ENCODE measurements around the gene CYSTM1.

Gene CYSTM1

GRCh38 chr5:140126315-140127012 lies 48.5 kb upstream of the CYSTM1 start:
- ChIA-PET CTCF (interaction anchor here (0.8 to 1.4 kb wide), 4 partner anchors 9 to 52 kb away, joined by 3 to 9 read pairs (median 6); no protein-coding TSS in a partner anchor), POLR2A (no interaction called here)
- H3K27ac ChIP-seq (ENCODE audit: extremely low read depth, low read depth, low read length) = no peak overlapping the region
- no peak overlapping the region for H3K4me3 ChIP-seq (ENCODE audit: low read depth, low read length)
- H3K9me3 ChIP-seq (ENCODE audit: control insufficient read depth, insufficient read depth, low read depth, low read length) = no peaks in the 10 kb centered on the region
- no peak for TF ChIP-seq ZNF335 (tag by site-specific recombination; conservative IDR thresholded peaks at IDR 0.05)
- TF ChIP-seq ZNF292 (tag by site-specific recombination; IDR thresholded peaks at IDR 0.05; ENCODE audit: borderline replicate concordance, low read depth) = no peak
- peak; percentile 91 for TF ChIP-seq SCRT1 (tag by site-specific recombination; IDR thresholded peaks at IDR 0.05; ENCODE audit: borderline replicate concordance)
- TF ChIP-seq SCRT2 (tag by site-specific recombination; IDR thresholded peaks at IDR 0.05) = peak; percentile 95
- H3K4me1 ChIP-seq (ENCODE audit: control insufficient read depth, insufficient read depth, low read length) = peaks cover 16% of the 10 kb centered on the region
- no peaks in the 10 kb centered on the region for H3K36me3 ChIP-seq (ENCODE audit: control insufficient read depth in 2 of 2, insufficient read depth in 1 of 2, low read length in 2 of 2)

DNA sequence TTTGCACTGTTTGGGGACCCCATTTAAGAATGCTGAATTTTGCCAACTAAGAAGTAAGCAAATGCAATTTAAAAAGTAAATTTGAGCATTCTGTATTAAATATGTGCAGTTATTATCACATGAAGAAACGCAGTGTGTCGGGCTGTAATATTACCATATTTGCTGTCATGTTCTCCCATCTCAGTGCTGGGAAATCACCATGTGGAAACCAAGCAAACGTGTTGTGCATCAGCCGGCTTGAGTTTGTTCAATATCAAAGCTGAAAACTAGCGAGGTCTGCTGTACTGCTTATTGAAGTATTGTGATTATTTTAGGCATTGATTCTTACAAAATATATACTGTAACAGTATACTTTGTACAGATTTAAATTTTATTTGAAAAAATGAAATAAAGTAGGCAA lies 46.6 kb upstream of the CYSTM1 start:
- POLR2A ChIA-PET = no interaction called here
- Histone ChIP-seq H3K9me3 (ENCODE audit: control insufficient read depth, insufficient read depth, low read depth, low read length) (no peaks in the 10 kb centered on the region), H3K4me1 (ENCODE audit: control insufficient read depth, insufficient read depth, low read length) (peaks cover 7% of the 10 kb centered on the region), H3K36me3 (ENCODE audit: control insufficient read depth in 2 of 2, insufficient read depth in 1 of 2, low read length in 2 of 2) (no peaks in the 10 kb centered on the region), H3K27ac (ENCODE audit: extremely low read depth, low read depth, low read length) (no peak overlapping the region), H3K4me3 (ENCODE audit: low read depth, low read length) (no peak overlapping the region)
- TF ChIP-seq ZNF174 (tag by site-specific recombination; IDR thresholded peaks at IDR 0.05) (no peak), KLF17 (tag by site-specific recombination; IDR thresholded peaks at IDR 0.05) (no peak), ZNF37A (tag by site-specific recombination; IDR thresholded peaks at IDR 0.05) (no peak), SCRT2 (tag by site-specific recombination; IDR thresholded peaks at IDR 0.05) (no peak), SP2 (tag by site-specific recombination; IDR thresholded peaks at IDR 0.05) (no peak)
- TF ChIP-seq, protein P1, sequence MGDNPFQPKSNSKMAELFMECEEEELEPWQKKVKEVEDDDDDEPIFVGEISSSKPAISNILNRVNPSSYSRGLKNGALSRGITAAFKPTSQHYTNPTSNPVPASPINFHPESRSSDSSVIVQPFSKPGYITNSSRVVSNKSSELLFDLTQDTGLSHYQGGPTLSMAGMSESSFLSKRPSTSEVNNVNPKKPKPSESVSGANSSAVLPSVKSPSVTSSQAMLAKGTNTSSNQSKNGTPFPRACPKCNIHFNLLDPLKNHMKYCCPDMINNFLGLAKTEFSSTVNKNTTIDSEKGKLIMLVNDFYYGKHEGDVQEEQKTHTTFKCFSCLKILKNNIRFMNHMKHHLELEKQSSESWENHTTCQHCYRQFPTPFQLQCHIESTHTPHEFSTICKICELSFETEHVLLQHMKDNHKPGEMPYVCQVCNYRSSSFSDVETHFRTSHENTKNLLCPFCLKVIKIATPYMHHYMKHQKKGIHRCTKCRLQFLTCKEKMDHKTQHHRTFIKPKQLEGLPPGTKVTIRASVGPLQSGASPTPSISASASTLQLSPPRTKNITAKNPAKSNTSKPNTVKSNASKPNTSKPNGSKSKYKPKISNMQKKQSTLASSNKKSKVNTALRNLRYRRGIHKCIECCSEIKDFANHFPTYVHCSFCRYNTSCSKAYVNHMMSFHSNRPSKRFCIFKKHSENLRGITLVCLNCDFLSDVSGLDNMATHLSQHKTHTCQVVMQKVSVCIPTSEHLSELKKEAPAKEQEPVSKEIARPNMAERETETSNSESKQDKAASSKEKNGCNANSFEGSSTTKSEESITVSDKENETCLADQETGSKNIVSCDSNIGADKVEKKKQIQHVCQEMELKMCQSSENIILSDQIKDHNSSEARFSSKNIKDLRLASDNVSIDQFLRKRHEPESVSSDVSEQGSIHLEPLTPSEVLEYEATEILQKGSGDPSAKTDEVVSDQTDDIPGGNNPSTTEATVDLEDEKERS (tag by site-specific recombination; IDR thresholded peaks at IDR 0.05) = no peak
- CTCF ChIA-PET = interaction anchor here (0.7 kb wide), 2 partner anchors 55 to 786 kb away, joined by 3 to 6 read pairs; no protein-coding TSS in a partner anchor

DNA sequence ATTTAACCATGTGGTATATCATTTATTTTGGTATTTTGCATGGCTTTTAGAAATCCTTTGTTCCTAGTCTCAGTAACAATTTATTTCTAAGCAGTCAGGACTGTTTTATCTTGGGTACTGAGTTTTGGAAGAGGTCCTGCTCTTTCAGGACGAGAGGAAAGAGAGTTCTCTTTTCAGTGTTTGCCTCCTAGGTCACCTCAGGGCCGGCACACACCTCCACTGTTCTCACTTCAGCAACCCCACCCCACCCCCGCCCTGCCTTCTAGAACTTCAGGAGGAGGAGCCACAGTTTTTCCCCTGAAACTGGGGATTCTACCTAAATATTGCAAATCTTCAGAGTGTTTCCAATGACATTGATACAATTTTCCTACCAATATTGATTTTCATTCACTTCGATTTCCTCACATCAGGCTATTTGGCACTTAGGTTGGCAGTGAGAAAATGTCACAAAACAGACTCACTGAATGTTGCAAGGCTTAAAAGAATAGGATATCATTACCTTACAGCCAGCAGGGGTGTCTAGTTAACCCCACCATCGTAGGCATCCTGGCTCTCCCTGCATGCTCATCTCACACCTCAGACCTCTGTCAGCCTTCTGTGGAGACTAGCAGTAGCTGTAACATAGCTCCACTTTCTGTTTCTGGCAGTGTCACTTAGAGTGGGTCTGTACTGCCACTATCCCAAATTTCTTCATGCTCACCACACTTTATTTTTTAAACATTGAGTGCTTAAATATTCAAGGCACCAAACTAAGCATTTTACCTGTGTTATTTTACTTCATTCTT lies 43.8 kb upstream of the CYSTM1 start:
- no peak for TF ChIP-seq ZSCAN23 (tag by site-specific recombination; IDR thresholded peaks at IDR 0.05)
- no peaks in the 10 kb centered on the region for H3K36me3 ChIP-seq (ENCODE audit: control insufficient read depth in 2 of 2, insufficient read depth in 1 of 2, low read length in 2 of 2)
- CTCF ChIA-PET = interaction anchor here (0.7 to 3.4 kb wide), 3 partner anchors 13 to 162 kb away, joined by 3 to 35 read pairs (median 8); no protein-coding TSS in a partner anchor
- no peaks in the 10 kb centered on the region; the same call in 1 of the 2 replicates for H3K4me1 ChIP-seq (ENCODE audit: control insufficient read depth, insufficient read depth, low read length)
- no peaks in the 10 kb centered on the region for H3K9me3 ChIP-seq (ENCODE audit: control insufficient read depth, insufficient read depth, low read depth, low read length)
- H3K4me3 ChIP-seq (ENCODE audit: low read depth, low read length) = no peak overlapping the region
- H3K27ac ChIP-seq (ENCODE audit: extremely low read depth, low read depth, low read length) = no peak overlapping the region
- POLR2A ChIA-PET = no interaction called here

- H3K9me3 ChIP-seq (ENCODE audit: control insufficient read depth, insufficient read depth, low read depth, low read length) = no peaks in the 10 kb centered on the region
- no peaks in the 10 kb centered on the region for H3K36me3 ChIP-seq (ENCODE audit: control insufficient read depth in 2 of 2, insufficient read depth in 1 of 2, low read length in 2 of 2)
- H3K4me3 ChIP-seq (ENCODE audit: low read depth, low read length) = no peak overlapping the region
- no peak overlapping the region for H3K27ac ChIP-seq (ENCODE audit: extremely low read depth, low read depth, low read length)
- CTCF ChIA-PET = interaction anchor here (2.1 to 3.4 kb wide), 2 partner anchors 12 to 163 kb away, joined by 8 to 35 read pairs; no protein-coding TSS in a partner anchor
- POLR2A ChIA-PET = no interaction called here
- no peaks in the 10 kb centered on the region; the same call in 1 of the 2 replicates for H3K4me1 ChIP-seq (ENCODE audit: control insufficient read depth, insufficient read depth, low read length)
- no peak for TF ChIP-seq ZNF777 (tag by site-specific recombination; IDR thresholded peaks at IDR 0.05; ENCODE audit: borderline replicate concordance)
- TF ChIP-seq, protein P2, sequence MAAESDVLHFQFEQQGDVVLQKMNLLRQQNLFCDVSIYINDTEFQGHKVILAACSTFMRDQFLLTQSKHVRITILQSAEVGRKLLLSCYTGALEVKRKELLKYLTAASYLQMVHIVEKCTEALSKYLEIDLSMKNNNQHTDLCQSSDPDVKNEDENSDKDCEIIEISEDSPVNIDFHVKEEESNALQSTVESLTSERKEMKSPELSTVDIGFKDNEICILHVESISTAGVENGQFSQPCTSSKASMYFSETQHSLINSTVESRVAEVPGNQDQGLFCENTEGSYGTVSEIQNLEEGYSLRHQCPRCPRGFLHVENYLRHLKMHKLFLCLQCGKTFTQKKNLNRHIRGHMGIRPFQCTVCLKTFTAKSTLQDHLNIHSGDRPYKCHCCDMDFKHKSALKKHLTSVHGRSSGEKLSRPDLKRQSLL (tag by site-specific recombination; IDR thresholded peaks at IDR 0.05) = no peak
- no peak for TF ChIP-seq ZNF549 (tag by site-specific recombination; IDR thresholded peaks at IDR 0.05)
- TF ChIP-seq ZNF16 (tag by site-specific recombination; IDR thresholded peaks at IDR 0.05; ENCODE audit: low read depth) = no peak
- no peak for TF ChIP-seq FEZF1 (tag by site-specific recombination; IDR thresholded peaks at IDR 0.05)
- TF ChIP-seq ZSCAN30 (tag by site-specific recombination; IDR thresholded peaks at IDR 0.05) = no peak
- TF ChIP-seq, protein P3, sequence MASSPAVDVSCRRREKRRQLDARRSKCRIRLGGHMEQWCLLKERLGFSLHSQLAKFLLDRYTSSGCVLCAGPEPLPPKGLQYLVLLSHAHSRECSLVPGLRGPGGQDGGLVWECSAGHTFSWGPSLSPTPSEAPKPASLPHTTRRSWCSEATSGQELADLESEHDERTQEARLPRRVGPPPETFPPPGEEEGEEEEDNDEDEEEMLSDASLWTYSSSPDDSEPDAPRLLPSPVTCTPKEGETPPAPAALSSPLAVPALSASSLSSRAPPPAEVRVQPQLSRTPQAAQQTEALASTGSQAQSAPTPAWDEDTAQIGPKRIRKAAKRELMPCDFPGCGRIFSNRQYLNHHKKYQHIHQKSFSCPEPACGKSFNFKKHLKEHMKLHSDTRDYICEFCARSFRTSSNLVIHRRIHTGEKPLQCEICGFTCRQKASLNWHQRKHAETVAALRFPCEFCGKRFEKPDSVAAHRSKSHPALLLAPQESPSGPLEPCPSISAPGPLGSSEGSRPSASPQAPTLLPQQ (tag by site-specific recombination; IDR thresholded peaks at IDR 0.05) = 0 out of 2 replicates have a peak, but pooled peaks have one; percentile 29
- no peak for TF ChIP-seq ZNF155 (tag by site-specific recombination; IDR thresholded peaks at IDR 0.05)
- no peak for TF ChIP-seq ZNF501 (tag by site-specific recombination; IDR thresholded peaks at IDR 0.05)
These were observed 43.0 kb upstream of the CYSTM1 start for GRCh38 chr5:140131967-140132409.
